GM19193 (cell line): ENCODE data around the gene NDFIP2.

Source experiments
- POLR2A ChIP-seq: IDR thresholded peaks from 4 replicates; pipeline ENCODE4 v1.6.1; 2011; ENCODE audit not compliant: insufficient read depth, insufficient read length; ENCODE audit errors: extremely low read depth

The NDFIP2 gene

DNA sequence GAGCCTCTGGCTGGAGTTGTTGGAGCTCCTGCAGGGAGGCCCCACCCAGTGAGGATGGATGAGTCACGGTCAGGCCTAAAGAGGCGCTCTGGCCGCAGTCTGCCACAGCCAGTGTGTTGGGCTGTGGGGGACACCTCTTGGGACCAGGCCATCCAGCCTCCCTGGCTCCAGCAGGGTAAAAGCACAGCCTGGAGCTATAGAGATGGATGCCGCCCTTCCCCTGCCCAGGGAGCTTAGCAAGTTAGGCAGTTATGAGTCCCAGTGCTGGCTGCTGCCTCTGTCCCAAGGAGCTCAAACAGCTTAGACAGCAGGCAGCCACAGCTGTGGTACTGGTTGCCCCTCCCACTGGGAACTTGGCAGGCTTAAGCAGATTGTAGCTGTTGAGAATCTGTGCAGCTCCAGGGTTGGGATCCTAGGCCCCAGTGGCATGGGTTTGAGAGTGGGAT is 100.9 kb downstream of the NDFIP2 start:
- TF ChIP-seq POLR2A = no peak

DNA sequence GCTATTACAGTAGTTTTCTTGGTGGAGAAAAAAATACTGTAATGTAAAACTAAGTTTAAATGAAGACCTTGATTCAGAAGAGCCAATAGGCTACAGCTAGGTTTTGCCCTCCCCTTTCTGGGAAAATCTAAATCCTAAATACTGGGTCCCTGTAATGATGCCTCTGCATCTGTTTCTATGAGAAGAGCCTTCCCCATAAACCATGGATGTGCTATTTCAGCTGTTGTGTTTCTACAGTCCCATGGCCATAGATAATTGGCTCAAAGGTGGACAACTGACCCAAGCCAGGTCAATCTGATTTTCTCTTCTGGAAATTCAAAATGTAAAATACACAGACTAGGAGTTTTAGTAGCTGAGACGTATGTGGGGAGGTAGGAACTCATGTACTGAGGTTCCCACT is 101.9 kb downstream of the NDFIP2 start:
- no peak for TF ChIP-seq POLR2A

DNA sequence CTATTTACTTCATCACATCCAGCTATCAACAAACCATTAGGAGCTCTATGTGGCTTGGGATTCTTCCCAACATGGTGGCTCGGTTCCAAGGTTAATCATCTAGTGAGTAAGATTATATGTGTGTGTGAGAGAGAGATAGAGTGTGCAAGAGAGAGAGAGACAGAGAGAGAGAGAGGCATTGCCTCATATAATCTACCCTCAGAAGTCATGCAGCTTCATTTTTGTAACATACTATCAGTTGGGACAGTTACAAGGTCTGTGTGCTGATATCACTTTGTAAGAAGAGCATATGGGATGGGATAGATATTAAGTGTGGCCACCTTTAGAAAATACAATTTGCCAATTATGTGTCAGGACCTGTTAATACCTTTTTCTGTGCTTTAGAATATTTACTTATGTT is 104.1 kb downstream of the NDFIP2 start:
- TF ChIP-seq POLR2A = no peak

DNA sequence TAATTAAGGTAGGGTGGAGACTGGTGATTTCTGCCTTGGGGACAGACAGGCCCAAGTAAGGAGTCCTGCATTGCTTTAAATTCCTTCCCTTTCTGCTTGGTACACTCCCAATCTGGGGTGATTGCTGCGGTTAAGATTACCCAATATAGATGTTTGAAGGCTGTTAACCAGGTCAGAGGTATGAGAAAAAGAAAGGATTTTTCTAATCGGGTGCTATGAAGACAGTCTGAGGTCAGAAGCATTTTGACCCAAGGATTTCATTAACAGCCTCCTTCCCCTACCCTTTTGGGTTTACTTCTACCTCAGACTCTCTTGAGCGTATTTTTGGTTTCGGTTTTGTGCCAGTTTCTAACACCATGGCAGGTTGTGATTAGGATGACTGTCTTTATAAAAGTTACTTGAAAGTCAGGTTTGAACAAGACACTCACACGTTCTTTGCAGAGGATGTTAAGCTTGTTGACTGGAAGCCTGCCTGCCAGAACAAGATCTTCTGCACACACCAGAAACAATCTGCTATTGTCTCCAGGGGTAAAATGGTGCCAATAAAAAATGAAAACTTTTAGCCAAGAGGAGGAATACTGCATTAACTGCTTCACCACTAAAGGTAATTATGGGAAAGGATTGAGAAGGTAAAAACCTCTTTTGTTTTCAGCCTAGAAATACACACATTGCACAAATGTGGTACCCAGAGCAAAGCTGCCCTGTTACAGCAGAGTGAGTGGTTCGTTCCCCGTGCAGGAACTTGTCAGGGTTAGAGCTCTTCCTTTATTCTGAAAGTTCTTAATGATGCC is 108.8 kb downstream of the NDFIP2 start:
- TF ChIP-seq POLR2A = no peak

DNA sequence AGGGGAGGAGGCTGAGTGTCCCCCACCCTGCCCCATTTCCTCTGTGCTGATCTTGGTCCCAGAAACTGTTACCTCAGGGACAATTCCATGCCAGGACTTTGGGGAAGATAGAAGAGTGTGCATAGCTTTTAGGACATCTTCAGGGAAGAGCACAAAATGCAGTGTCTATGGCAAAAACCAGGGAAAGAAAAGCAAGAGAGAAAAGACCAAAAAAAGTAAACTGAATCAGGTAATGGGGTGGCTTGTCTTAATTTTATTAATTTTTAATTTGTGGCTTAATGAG is 109.4 kb downstream of the NDFIP2 start:
- no peak for TF ChIP-seq POLR2A

DNA sequence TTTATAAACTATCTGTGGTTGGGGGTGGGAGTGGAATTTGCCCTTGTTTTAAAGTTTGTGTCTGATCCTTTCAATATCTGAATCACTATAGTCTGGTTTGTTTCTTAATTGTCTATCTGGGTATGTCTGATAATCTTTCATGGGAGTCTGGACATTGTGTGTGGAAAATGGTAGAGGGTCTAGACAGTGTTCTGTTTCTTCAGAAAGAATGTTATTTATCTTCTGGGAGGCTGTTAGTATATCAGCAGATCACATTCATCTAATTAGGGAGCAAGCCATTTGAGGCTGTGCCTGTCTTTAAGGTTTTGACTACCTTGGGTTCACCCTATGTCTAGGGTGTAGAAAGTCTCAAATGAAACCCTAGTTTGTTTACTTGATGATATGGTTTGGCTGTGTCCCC is 110.5 kb downstream of the NDFIP2 start:
- TF ChIP-seq POLR2A = no peak

DNA sequence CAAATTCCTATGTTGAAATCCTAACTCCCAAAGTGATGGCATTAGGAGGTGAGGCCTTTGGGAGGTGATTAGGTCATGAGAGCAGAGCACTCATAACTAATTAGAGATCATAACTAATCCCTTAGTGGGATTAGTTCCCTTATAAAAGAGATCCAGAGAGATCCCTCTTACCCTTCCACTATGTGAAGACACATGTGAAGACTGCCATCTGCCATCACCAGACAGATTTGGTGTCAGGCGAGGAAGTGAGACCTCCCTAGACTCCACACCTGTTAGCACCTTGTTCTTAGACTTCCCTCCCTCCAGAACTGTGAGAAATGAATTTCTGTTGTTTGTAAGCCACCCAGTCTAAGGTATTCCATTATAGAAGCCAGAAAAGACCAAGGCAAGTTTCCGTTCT is 112.2 kb downstream of the NDFIP2 start:
- no peak for TF ChIP-seq POLR2A

DNA sequence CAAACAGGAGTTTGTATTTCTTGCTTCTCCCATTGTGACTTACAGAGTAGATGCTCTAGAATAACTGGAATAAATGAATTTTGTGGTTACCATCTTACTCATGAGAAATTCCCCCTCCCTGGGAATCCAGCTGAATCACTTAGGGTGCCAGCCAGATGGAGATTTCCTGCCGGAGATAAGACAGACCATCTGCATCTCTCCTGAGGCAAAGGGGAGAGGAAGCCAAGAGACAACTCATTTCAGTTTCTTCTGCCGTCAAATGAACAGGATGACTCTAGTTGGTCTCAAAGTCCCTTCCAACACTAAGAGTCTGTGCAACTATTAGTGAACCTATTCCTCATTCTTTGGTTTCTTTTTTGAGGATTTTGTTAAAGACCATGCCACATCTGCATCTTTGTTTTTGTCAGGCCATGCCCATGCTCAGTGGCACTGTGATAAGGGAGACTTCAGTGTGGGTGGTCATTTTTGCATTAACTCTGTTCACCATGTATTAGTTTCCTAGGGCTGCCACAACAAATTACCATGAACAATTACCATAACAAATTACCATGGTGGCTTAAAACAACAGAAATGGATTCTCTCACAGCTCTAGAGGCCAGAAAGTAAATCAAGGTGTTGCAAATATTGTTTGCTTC is 112.8 kb downstream of the NDFIP2 start:
- TF ChIP-seq POLR2A = no peak

DNA sequence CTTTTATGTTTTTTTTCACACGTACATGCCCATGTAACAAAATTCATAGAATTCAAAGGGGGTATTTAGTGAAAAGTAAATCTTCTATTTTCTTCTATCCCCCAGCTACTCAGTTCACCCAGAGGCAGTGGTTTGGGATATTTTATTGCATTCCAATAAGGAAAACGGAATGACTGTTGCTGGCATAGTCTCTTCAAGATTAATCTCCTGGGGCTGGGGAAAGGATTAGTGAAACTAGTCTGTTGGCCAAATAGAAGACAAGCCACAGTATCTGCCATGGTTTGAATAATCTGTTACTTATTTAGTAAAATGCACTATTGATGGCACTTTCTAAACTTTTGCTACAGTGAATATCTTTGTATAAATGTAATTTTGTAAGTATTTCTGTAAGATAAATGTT is 122.0 kb downstream of the NDFIP2 start:
- TF ChIP-seq POLR2A = no peak

DNA sequence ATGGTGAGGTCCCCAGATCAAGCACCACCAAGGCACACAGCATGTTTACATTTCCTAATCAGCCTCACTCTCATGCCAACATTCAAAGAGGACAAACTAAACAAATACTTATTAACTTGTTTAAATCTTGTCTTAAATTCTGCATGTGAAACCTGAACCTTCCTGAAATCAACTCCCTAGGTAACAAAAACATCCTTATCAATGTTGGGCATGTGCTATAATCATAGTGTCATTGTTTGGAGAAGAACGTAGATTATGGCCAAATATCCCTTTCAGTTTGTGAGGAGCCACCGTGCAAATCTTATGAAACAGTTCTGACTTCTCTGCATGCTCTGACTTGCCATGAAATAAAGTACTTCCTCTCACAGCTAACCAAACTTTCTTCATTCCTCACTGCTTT is 123.8 kb downstream of the NDFIP2 start:
- TF ChIP-seq POLR2A = no peak
